Measurements from ENCODE around the gene SDF2.
"Not testable (repeated sequence)": the region's sequence is repeated elsewhere in the genome, so short reads cannot be mapped to it uniquely, and the experiment has no call there.

The SDF2 gene

GRCh38 chr17:28604031-28604430 lies 57.7 kb downstream of the SDF2 start:
- in situ Hi-C loops (cut with HindIII; ENCODE audit: low pct_ligation_motif_present, low pct_unique_long_range_greater_than_20kb, low sequenced_read_pairs), result not testable (repeated sequence)

GRCh38 chr17:28599311-28600184 lies 62.2 kb downstream of the SDF2 start:
- in situ Hi-C loops (cut with HindIII; ENCODE audit: low pct_ligation_motif_present, low pct_unique_long_range_greater_than_20kb, low sequenced_read_pairs), result no loop called here
- peak; percentile 87 for DNase-seq

More at GRCh38 chr17:28604031-28604430, 57.7 kb downstream of the SDF2 start:
- not testable (repeated sequence) for DNase-seq

GRCh38 chr17:28598799-28599310 lies 62.9 kb downstream of the SDF2 start, which contains the start of gene SPAG5:
Gene SPAG5, minus strand, starts transcription at chr17:28599025. Its CDS starts 79 bp downstream, at chr17:28598946.
- in situ Hi-C loops (cut with HindIII; ENCODE audit: low pct_ligation_motif_present, low pct_unique_long_range_greater_than_20kb, low sequenced_read_pairs), result no loop called here
- peak; percentile 96 for DNase-seq

- in situ Hi-C loops (cut with HindIII; ENCODE audit: low pct_ligation_motif_present, low pct_unique_long_range_greater_than_20kb, low sequenced_read_pairs), result no loop called here
- DNase-seq, result no peak
Observed at GRCh38 chr17:28598389-28598788, 63.3 kb downstream of the SDF2 start.
